HFFc6 (cell line): Measurements from ENCODE around the gene ZNF689. TPM values are rescaled to one million over a fixed set of nuclear protein-coding genes. Genes with fewer than 3 reads are reported as not detected.

ENCODE experiments used
- DNase-seq: peaks from one replicate; pipeline ENCODE4 v3.0.0-alpha.2; 2018
- H3K27ac Mint-ChIP-seq: 2 replicates; pipeline ENCODE4 v1.8.0; 2020; ENCODE audit warnings: mild to moderate bottlenecking, mixed read lengths
- H3K27me3 Mint-ChIP-seq: 2 replicates; pipeline ENCODE4 v1.8.0; 2021; ENCODE audit warnings: mild to moderate bottlenecking, moderate library complexity, mixed read lengths; ENCODE audit not compliant: insufficient read depth
- H3K36me3 Mint-ChIP-seq: 2 replicates; pipeline ENCODE4 v1.8.0; 2021; ENCODE audit warnings: low read depth, mixed read lengths
- H3K4me1 Mint-ChIP-seq: 2 replicates; pipeline ENCODE4 v1.8.0; 2020; ENCODE audit warnings: low read depth, mixed read lengths
- H3K4me3 Mint-ChIP-seq: 2 replicates; pipeline ENCODE4 v1.8.0; 2020; ENCODE audit warnings: mild to moderate bottlenecking, moderate library complexity, mixed read lengths
- H3K9me3 Mint-ChIP-seq: 2 replicates; pipeline ENCODE4 v1.8.0; 2020; ENCODE audit warnings: mild to moderate bottlenecking, mixed read lengths
- long read RNA-seq: library from polyadenylated mRNA; unstranded; transcript quantifications from one replicate; pipeline ENCODE4 v2.0.0, GENCODE V29; 2019
- total RNA-seq, 6 experiments: library from RNA; stranded (reverse); fragmentation: NEBNext Ultra II Directional; extraction: Animal tissue kit (Norgen Biotek cat#: 25700); gene quantifications; 2 replicates in 1 of 6; 3 replicates in 5 of 6; pipeline ENCODE4 v1.2.3, GENCODE V29; 2021
- TF ChIP-seq, protein P1 (sequence below): fragments of 200-600 bp; sonication (generic); IDR thresholded peaks from 2 replicates; pipeline ENCODE4 v1.5.0; 2021; ENCODE audit warnings: antibody characterized with exemption, mild to moderate bottlenecking

Gene ZNF689
- total RNA-seq = 1 to 10 TPM; 6.9 to 8.7 (median 7.5) TPM
- long read RNA-seq, transcript ZNF689-201 (3 exons, 3,547 nt) = major isoform, 5 of 7 reads
- long read RNA-seq, partial matches to known transcripts = 1 of 7 reads
- long read RNA-seq, other reads (novel, unspliced or antisense) = 1 of 7 reads

DNA sequence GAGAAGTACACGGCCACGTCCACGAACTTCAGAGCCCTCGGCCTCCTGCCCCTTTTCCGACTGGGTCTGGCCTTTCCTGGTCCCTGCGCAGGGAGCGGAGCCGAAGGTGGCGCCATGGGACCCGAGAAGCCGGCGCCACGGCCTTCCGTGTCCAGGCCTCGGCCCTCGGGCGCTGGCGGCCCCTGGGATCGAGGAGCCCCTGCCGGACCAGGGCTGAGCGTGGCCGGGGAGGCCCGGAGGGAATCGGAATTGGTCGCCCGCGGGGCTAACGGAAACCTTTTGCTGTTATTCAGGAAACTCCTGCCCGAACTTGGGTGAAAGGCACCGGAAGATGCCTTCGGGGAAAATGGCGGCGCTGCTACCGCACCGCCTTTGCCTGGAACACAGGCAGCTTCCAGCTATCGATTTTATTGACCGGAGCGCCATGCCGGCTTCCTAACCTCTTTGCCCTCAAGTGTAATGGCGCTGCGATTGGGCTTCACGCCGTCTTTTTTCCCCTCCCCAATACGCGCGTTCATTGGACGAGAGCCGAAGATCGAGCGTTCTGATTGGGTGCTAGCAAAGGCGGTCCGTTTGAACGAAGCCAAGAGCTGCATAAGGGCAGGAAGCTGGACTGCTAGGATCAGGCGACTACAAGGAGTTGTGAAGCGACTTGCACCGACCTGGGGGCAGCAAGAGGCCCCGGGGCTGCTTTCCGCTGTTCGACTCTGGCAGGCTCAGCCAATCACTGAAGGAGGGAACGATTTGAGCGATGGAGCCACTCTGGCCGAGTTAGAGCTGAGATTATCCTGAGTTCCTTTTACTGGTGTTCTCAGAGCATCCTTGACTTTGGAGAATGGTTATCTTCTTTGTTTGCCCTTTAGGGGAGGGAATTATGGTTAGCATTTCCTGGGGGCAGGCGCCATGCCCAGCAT is at the start of gene ZNF689:
ZNF689 (minus strand) TSS at position 464 of the 914 bp plus-strand sequence; CDS start at position 116, 348 bp downstream.
- Mint-ChIP-seq H3K4me1 (peaks cover 12% of the 10 kb centered on the region), H3K36me3 (peaks cover 10% of the 10 kb centered on the region), H3K27me3 (peaks cover 4% of the 10 kb centered on the region; the same call in 1 of the 2 replicates), H3K4me3 (peak within 1 kb of the TSS; percentile 88), H3K27ac (peak within 1 kb of the TSS; percentile 97), H3K9me3 (no peaks in the 10 kb centered on the region)
- TF ChIP-seq, protein P1, sequence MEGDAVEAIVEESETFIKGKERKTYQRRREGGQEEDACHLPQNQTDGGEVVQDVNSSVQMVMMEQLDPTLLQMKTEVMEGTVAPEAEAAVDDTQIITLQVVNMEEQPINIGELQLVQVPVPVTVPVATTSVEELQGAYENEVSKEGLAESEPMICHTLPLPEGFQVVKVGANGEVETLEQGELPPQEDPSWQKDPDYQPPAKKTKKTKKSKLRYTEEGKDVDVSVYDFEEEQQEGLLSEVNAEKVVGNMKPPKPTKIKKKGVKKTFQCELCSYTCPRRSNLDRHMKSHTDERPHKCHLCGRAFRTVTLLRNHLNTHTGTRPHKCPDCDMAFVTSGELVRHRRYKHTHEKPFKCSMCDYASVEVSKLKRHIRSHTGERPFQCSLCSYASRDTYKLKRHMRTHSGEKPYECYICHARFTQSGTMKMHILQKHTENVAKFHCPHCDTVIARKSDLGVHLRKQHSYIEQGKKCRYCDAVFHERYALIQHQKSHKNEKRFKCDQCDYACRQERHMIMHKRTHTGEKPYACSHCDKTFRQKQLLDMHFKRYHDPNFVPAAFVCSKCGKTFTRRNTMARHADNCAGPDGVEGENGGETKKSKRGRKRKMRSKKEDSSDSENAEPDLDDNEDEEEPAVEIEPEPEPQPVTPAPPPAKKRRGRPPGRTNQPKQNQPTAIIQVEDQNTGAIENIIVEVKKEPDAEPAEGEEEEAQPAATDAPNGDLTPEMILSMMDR = no peak
- peak; percentile 95 for DNase-seq

DNA sequence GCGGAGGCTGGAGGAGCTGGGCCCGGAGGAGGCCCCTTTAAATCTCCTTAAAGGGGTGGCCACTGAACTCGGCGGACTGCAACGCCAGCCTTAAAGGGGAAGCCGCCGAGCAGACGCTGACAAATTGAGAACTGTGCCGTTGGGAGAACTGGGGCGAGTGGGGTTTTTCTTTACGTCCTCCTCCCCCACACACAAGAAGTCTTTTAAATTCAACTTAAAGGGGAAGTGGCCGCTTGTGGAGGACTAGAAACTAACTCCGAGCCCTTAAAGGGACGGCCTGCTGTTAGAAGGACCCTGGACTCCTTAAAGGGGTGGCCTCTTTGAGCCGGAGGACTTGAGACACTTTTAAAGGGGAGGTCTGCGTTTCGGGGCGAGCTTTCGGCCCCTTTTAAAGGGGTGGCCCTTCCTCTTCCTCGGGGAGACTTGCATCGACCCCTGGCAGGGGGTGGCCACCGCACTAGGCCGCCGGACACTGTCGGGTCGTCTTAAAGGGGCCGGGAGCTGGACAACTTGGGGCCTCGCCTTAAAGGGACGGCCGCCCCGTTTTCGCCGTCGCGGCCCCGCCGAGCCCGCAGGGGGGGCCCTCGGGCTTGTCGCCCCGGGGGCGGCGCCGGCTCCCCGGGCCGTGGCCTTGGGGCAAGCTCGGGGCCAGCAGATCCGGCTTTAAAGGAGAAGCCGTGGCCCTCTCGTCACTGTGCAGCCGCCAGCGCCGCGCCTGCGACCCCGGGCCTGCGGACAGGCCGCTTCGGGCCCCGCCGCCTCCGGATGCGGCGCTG is 48.7 kb upstream of the ZNF689 start:
- peak overlapping the region; percentile 97 for H3K4me3 Mint-ChIP-seq
- peak overlapping the region; percentile 100 for H3K27ac Mint-ChIP-seq
- peaks cover 35% of the 10 kb centered on the region for H3K36me3 Mint-ChIP-seq
- peaks cover 2% of the 10 kb centered on the region; the same call in 1 of the 2 replicates for H3K27me3 Mint-ChIP-seq
- H3K9me3 Mint-ChIP-seq = no peaks in the 10 kb centered on the region
- peaks cover 50% of the 10 kb centered on the region for H3K4me1 Mint-ChIP-seq
- peak; percentile 94 for DNase-seq
- TF ChIP-seq, protein P1 = peak; percentile 29; the same call in 1 of the 2 replicates

DNA sequence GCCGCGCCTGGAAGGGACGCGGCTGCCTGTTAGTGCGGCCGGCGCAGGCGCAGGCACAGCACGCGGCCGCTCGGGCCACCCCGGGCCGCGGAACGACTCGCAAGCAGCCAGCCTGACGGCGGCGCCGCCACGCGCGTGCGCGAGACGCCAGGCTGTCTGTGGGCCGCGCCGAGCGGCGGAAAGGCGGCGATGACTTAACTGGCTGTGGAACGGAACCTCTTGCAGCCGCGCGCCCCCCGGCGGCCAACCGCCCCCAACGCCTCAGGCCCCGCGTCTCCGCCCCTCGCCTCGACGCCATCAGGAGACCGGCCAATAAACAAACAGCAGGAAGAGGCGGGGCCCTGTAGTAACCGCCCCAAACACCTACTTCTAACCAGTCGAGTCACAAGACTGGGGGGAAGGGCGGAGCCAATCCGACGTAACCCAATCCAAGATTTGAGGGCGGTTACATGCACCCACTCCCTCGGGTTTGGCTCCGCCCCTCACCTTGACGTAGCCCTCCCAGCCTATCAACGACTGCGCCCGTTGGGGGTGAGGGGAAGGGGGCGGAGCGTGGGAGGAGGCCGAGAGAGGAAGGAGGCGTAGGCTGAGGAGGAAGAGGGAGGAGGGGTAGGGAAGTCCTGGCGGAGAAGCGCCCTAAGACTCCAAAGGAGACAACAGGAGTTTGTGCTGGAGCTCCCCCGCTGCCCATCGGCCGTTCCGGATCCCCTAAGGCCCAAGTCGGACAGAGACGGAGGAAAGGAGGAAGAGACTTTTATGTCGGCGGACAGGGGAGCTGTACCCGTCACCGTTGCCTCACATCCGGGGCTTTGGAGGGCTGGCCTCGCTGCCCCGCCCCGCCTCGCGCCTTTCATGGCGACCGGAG is 47.9 kb upstream of the ZNF689 start, which contains the start of gene FBRS:
FBRS (plus strand) TSS at position 566 of the 865 bp plus-strand sequence. CDS start 1,088 bp downstream, outside the sequence.
- DNase-seq = peak; percentile 100
- Mint-ChIP-seq H3K36me3 (peaks cover 27% of the 10 kb centered on the region), H3K4me1 (peaks cover 43% of the 10 kb centered on the region), H3K4me3 (peak within 1 kb of the TSS; percentile 97), H3K9me3 (no peaks in the 10 kb centered on the region), H3K27me3 (peaks cover 2% of the 10 kb centered on the region; the same call in 1 of the 2 replicates), H3K27ac (peak within 1 kb of the TSS; percentile 100)
- TF ChIP-seq, protein P1 = peak; percentile 90

DNA sequence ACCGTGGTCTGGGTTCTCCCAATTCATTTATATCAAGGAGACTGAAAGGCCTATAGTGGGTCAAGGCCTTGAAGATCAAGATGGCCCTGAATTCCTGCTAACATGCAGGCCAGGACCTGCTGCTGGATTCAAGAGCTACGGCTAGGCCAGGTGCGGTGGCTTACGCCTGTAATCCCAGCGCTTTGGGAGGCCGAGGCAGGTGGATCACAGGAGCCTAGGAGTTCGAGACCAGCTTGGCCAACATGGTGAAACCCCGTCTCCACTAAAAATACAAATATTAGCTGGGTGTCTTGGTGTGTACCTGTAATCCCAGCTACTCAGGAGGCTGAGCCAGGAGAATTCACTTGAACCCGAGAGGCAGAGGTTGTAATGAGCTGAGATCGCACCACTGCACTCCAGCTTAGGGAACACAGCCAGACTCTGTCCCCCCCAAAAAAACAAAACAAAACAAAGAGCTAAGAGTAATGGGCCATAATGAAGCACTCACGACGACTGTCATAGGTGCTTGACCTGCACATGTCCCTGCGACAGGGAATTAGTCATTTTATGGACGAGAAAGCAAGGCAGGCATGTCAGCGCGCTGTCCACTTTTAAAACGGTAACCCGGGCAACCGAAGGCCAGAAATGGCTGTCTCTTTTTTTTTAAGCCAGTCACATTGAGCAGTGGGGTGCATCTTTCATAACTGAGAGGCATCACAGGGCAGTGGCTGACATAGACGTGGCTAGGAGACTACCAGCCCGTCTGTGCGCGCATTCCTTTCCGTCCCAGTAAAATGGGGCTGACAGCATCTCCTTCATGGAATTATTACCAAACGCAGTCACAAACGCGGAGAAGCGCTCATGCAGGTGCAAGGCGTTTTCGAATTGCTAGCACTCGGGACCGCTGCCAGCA is 47.0 kb upstream of the ZNF689 start:
- TF ChIP-seq, protein P1 = no peak
- Mint-ChIP-seq H3K27ac (peak overlapping the region; percentile 96), H3K4me1 (peaks cover 47% of the 10 kb centered on the region), H3K9me3 (no peaks in the 10 kb centered on the region), H3K36me3 (peaks cover 28% of the 10 kb centered on the region), H3K27me3 (peaks cover 2% of the 10 kb centered on the region; the same call in 1 of the 2 replicates), H3K4me3 (peak overlapping the region; percentile 87)
- DNase-seq = no peak
